ENCODE results near the gene SLC26A5.

The SLC26A5 gene

GRCh38 chr7:103398483-103399127 lies 47.4 kb downstream of the SLC26A5 start:
- no peak for DNase-seq (ENCODE audit: low read depth)
- TF ChIP-seq CTCF (conservative IDR thresholded peaks at IDR 0.05; ENCODE audit: control insufficient read depth, insufficient read depth, low read depth, low read length): no peak
- H3K4me3 ChIP-seq (ENCODE audit: control insufficient read depth, low read depth, low read length): no peak overlapping the region

GRCh38 chr7:103396471-103396870 lies 49.5 kb downstream of the SLC26A5 start:
- DNase-seq (ENCODE audit: low read depth): no peak
- no peak for TF ChIP-seq CTCF (conservative IDR thresholded peaks at IDR 0.05; ENCODE audit: control insufficient read depth, insufficient read depth, low read depth, low read length)
- H3K4me3 ChIP-seq (ENCODE audit: control insufficient read depth, low read depth, low read length): no peak overlapping the region

- no peak overlapping the region for H3K4me3 ChIP-seq (ENCODE audit: control insufficient read depth, low read depth, low read length)
- no peak for DNase-seq (ENCODE audit: low read depth)
- TF ChIP-seq CTCF (conservative IDR thresholded peaks at IDR 0.05; ENCODE audit: control insufficient read depth, insufficient read depth, low read depth, low read length): no peak
Measured at GRCh38 chr7:103395071-103395470, 50.9 kb downstream of the SLC26A5 start.

GRCh38 chr7:103394566-103394965 lies 51.4 kb downstream of the SLC26A5 start:
- no peak overlapping the region for H3K4me3 ChIP-seq (ENCODE audit: control insufficient read depth, low read depth, low read length)
- TF ChIP-seq CTCF (conservative IDR thresholded peaks at IDR 0.05; ENCODE audit: control insufficient read depth, insufficient read depth, low read depth, low read length): no peak
- no peak for DNase-seq (ENCODE audit: low read depth)

GRCh38 chr7:103391976-103392375 lies 54.0 kb downstream of the SLC26A5 start:
- DNase-seq (ENCODE audit: low read depth): no peak
- no peak overlapping the region for H3K4me3 ChIP-seq (ENCODE audit: control insufficient read depth, low read depth, low read length)
- no peak for TF ChIP-seq CTCF (conservative IDR thresholded peaks at IDR 0.05; ENCODE audit: control insufficient read depth, insufficient read depth, low read depth, low read length)

GRCh38 chr7:103391150-103391549 lies 54.9 kb downstream of the SLC26A5 start:
- no peak for DNase-seq (ENCODE audit: low read depth)
- H3K4me3 ChIP-seq (ENCODE audit: control insufficient read depth, low read depth, low read length): no peak overlapping the region
- TF ChIP-seq CTCF (conservative IDR thresholded peaks at IDR 0.05; ENCODE audit: control insufficient read depth, insufficient read depth, low read depth, low read length): no peak

GRCh38 chr7:103389263-103389662 lies 56.7 kb downstream of the SLC26A5 start:
- DNase-seq (ENCODE audit: low read depth): no peak
- TF ChIP-seq CTCF (conservative IDR thresholded peaks at IDR 0.05; ENCODE audit: control insufficient read depth, insufficient read depth, low read depth, low read length): no peak
- no peak overlapping the region for H3K4me3 ChIP-seq (ENCODE audit: control insufficient read depth, low read depth, low read length)

Data from fibroblast of mammary gland (primary cell).